Measurements from ENCODE around the gene ANKRD63. TPM values are rescaled to one million over a fixed set of nuclear protein-coding genes. Genes with fewer than 3 reads are reported as not detected.
A peak's percentile ranks its signal among the peaks of the same experiment; 100 is the strongest.

The ANKRD63 gene
- total and polyA plus RNA-seq, 2 experiments from 2014 or later = 0.30 to 0.47 TPM

DNA sequence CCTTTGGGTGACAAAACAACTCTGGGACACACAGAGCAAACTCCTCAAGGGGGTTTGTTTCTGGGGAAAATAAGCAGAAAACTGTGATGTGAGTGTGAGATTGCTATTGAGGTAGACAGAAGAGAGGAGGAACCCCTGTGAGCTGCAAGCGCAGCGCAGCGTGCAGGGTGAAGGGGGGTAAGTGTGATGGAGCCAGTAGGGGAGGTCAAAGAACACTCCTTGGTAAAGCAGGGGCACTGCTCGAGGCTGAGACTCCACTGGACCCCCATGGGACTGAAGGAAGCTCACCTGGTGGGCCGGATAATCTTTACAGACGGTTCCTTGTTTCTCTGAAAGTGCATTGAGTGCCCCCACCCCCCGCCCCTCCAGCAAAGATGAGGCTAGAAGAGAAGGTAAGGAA lies 48.2 kb upstream of the ANKRD63 start:
- H3K27me3 ChIP-seq = no peaks in the 10 kb centered on the region
- no peak overlapping the region for H2AFZ ChIP-seq
- DNase-seq (ENCODE audit: low spot score) = no peak
- no peak overlapping the region for H3K4me3 ChIP-seq
- no peak overlapping the region for H3K4me2 ChIP-seq
- H3K4me1 ChIP-seq (ENCODE audit: insufficient read depth) = peaks cover 43% of the 10 kb centered on the region
- no peaks in the 10 kb centered on the region for H3K9me3 ChIP-seq (ENCODE audit: low read depth)
- H3K36me3 ChIP-seq (replicated peaks; ENCODE audit: insufficient read depth, low read depth) = no peaks in the 10 kb centered on the region
- H3K27ac ChIP-seq = peak overlapping the region; percentile 76
- 94% methylated on average over 7 of the region's 7 CpGs for WGBS (ENCODE audit: low lambda C conversion rate, missing lambda C conversion rate)
- H4K20me1 ChIP-seq (ENCODE audit: insufficient read depth, poor library complexity, severe bottlenecking) = no peaks in the 10 kb centered on the region
- no peaks in the 10 kb centered on the region for H3K9me2 ChIP-seq (replicated peaks; ENCODE audit: insufficient read depth)
- peaks cover 5% of the 10 kb centered on the region for H3K79me2 ChIP-seq
- TF ChIP-seq EZH2 (IDR thresholded peaks at IDR 0.05; ENCODE audit: borderline replicate concordance) = no peak
- TF ChIP-seq CTCF (IDR thresholded peaks at IDR 0.05; ENCODE audit: poor library complexity) = no peak
- no peak for TF ChIP-seq EZH2phosphoT487 (IDR thresholded peaks at IDR 0.05; ENCODE audit: low read depth, severe bottlenecking, unreplicated experiment)

GRCh38 chr15:40330368-40330836 lies 47.5 kb upstream of the ANKRD63 start:
- Histone ChIP-seq H3K4me2 (no peak overlapping the region), H3K4me1 (ENCODE audit: insufficient read depth) (peaks cover 37% of the 10 kb centered on the region), H3K79me2 (peaks cover 9% of the 10 kb centered on the region), H2AFZ (no peak overlapping the region), H3K27me3 (no peaks in the 10 kb centered on the region), H3K4me3 (no peak overlapping the region), H3K36me3 (replicated peaks; ENCODE audit: insufficient read depth, low read depth) (no peaks in the 10 kb centered on the region), H3K27ac (peak overlapping the region; percentile 76), H3K9me2 (replicated peaks; ENCODE audit: insufficient read depth) (no peaks in the 10 kb centered on the region), H4K20me1 (ENCODE audit: insufficient read depth, poor library complexity, severe bottlenecking) (no peaks in the 10 kb centered on the region), H3K9me3 (ENCODE audit: low read depth) (no peaks in the 10 kb centered on the region)
- TF ChIP-seq EZH2phosphoT487 (IDR thresholded peaks at IDR 0.05; ENCODE audit: low read depth, severe bottlenecking, unreplicated experiment) (no peak), CTCF (IDR thresholded peaks at IDR 0.05; ENCODE audit: poor library complexity) (no peak), EZH2 (IDR thresholded peaks at IDR 0.05; ENCODE audit: borderline replicate concordance) (no peak)
- WGBS (ENCODE audit: low lambda C conversion rate, missing lambda C conversion rate) = 77% methylated on average over 5 of the region's 5 CpGs
- no peak for DNase-seq (ENCODE audit: low spot score)

GRCh38 chr15:40329804-40330203 lies 46.9 kb upstream of the ANKRD63 start:
- no peak overlapping the region for H2AFZ ChIP-seq
- 89% methylated on average over 7 of the region's 7 CpGs for WGBS (ENCODE audit: low lambda C conversion rate, missing lambda C conversion rate)
- H3K4me1 ChIP-seq (ENCODE audit: insufficient read depth) = peaks cover 36% of the 10 kb centered on the region
- H3K4me3 ChIP-seq = no peak overlapping the region
- no peak overlapping the region for H3K4me2 ChIP-seq
- no peak for DNase-seq (ENCODE audit: low spot score)
- H3K9me3 ChIP-seq (ENCODE audit: low read depth) = no peaks in the 10 kb centered on the region
- H3K27me3 ChIP-seq = no peaks in the 10 kb centered on the region
- H3K9me2 ChIP-seq (replicated peaks; ENCODE audit: insufficient read depth) = no peaks in the 10 kb centered on the region
- peaks cover 15% of the 10 kb centered on the region for H3K79me2 ChIP-seq
- peak overlapping the region; percentile 76 for H3K27ac ChIP-seq
- H3K36me3 ChIP-seq (replicated peaks; ENCODE audit: insufficient read depth, low read depth) = no peaks in the 10 kb centered on the region
- TF ChIP-seq EZH2phosphoT487 (IDR thresholded peaks at IDR 0.05; ENCODE audit: low read depth, severe bottlenecking, unreplicated experiment) = no peak
- TF ChIP-seq CTCF (IDR thresholded peaks at IDR 0.05; ENCODE audit: poor library complexity) = no peak
- no peak for TF ChIP-seq EZH2 (IDR thresholded peaks at IDR 0.05; ENCODE audit: borderline replicate concordance)
- no peaks in the 10 kb centered on the region for H4K20me1 ChIP-seq (ENCODE audit: insufficient read depth, poor library complexity, severe bottlenecking)

DNA sequence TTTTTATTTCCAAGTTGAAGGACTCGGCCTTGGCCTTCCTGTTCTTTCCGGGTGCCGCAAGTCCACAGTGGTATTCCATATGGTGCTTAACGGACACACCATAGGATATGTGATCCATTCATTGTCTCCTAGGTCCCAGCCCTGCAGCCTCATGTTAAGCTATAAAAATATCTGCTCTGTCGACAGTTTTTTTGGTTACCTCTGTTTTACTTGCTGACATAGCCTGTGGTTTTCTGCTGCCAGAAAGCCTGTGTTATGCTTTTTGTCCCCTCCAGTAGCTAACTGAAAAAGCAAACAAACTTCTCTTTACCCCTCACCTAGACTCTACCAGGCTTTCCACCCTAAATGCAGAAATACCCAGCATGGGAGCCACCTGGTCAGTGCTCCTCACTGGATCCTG lies 45.9 kb upstream of the ANKRD63 start:
- no peak overlapping the region for H3K4me3 ChIP-seq
- peaks cover 19% of the 10 kb centered on the region for H3K79me2 ChIP-seq
- WGBS (ENCODE audit: low lambda C conversion rate, missing lambda C conversion rate) = 70% methylated on average over 5 of the region's 5 CpGs
- no peaks in the 10 kb centered on the region for H3K9me2 ChIP-seq (replicated peaks; ENCODE audit: insufficient read depth)
- no peak overlapping the region for H2AFZ ChIP-seq
- H3K36me3 ChIP-seq (replicated peaks; ENCODE audit: insufficient read depth, low read depth) = no peaks in the 10 kb centered on the region
- H3K27ac ChIP-seq = peak overlapping the region; percentile 28
- no peaks in the 10 kb centered on the region for H3K9me3 ChIP-seq (ENCODE audit: low read depth)
- no peaks in the 10 kb centered on the region for H4K20me1 ChIP-seq (ENCODE audit: insufficient read depth, poor library complexity, severe bottlenecking)
- DNase-seq (ENCODE audit: low spot score) = no peak
- H3K27me3 ChIP-seq = no peaks in the 10 kb centered on the region
- H3K4me1 ChIP-seq (ENCODE audit: insufficient read depth) = peaks cover 30% of the 10 kb centered on the region
- peak overlapping the region; percentile 52 for H3K4me2 ChIP-seq
- TF ChIP-seq EZH2 (IDR thresholded peaks at IDR 0.05; ENCODE audit: borderline replicate concordance) (no peak), CTCF (IDR thresholded peaks at IDR 0.05; ENCODE audit: poor library complexity) (no peak), EZH2phosphoT487 (IDR thresholded peaks at IDR 0.05; ENCODE audit: low read depth, severe bottlenecking, unreplicated experiment) (no peak)

All from hepatocyte (in vitro differentiated cells).